Measurements from ENCODE around the gene TNRC6B. TPM values are rescaled to one million over a fixed set of nuclear protein-coding genes. Genes with fewer than 3 reads are reported as not detected.

The TNRC6B gene
- total and polyA plus RNA-seq, 2 experiments from 2014 or later: 46.9 to 87.8 TPM

GRCh38 chr22:40157330-40157945 lies 20.3 kb upstream of the TNRC6B start:
- no peaks in the 10 kb centered on the region for H3K27me3 ChIP-seq (ENCODE audit: insufficient read depth)
- Mint-ChIP-seq H3K4me3 (no peak overlapping the region), H3K36me3 (ENCODE audit: low read depth) (no peaks in the 10 kb centered on the region; the same call in 2 of the 3 replicates), H3K9me3 (no peaks in the 10 kb centered on the region), H3K27me3 (ENCODE audit: insufficient read depth, low read depth, poor library complexity) (no peaks in the 10 kb centered on the region), H3K4me1 (peaks cover 9% of the 10 kb centered on the region), H3K27ac (no peak overlapping the region)
- no peaks in the 10 kb centered on the region for H4K20me1 ChIP-seq (replicated peaks; ENCODE audit: insufficient read depth)
- no peak for TF ChIP-seq CTCF (conservative IDR thresholded peaks at IDR 0.05; ENCODE audit: low read depth in 2 of 2)
- TF ChIP-seq ZNF462 (CRISPR knock-in tag; IDR thresholded peaks at IDR 0.05): no peak
- no peak for TF ChIP-seq NANOG (IDR thresholded peaks at IDR 0.05; ENCODE audit: borderline replicate concordance)
- no peak for TF ChIP-seq ZNF114 (CRISPR knock-in tag; IDR thresholded peaks at IDR 0.05)
- H3K9me2 ChIP-seq (ENCODE audit: insufficient read depth): no peaks in the 10 kb centered on the region
- no peak overlapping the region for H2AFZ ChIP-seq
- no peak overlapping the region for H3K4me3 ChIP-seq
- H3K79me2 ChIP-seq (replicated peaks; ENCODE audit: insufficient read depth): no peaks in the 10 kb centered on the region
- no peak overlapping the region for H3K4me2 ChIP-seq
- peaks cover 10% of the 10 kb centered on the region; the same call in 1 of the 2 replicates for H3K4me1 ChIP-seq (ENCODE audit: insufficient read depth)
- H3K36me3 ChIP-seq (ENCODE audit: insufficient read depth): no peaks in the 10 kb centered on the region
- H3F3A ChIP-seq (replicated peaks; ENCODE audit: low read depth): no peaks in the 10 kb centered on the region
- DNase-seq (ENCODE audit: low spot score) (no peak), ATAC-seq (no peak)
- no peak overlapping the region for H3K27ac ChIP-seq (ENCODE audit: low read depth)

Measured in GM23338 (cell line).